Upper lobe of right lung (tissue), 1 donor: ENCODE results near the gene ZNF610. TPM values are rescaled to one million over a fixed set of nuclear protein-coding genes. Genes with fewer than 3 reads are reported as not detected.
"Not testable (repeated sequence)": the region's sequence is repeated elsewhere in the genome, so short reads cannot be mapped to it uniquely, and the experiment has no call there.

Experiments
- ATAC-seq: fragments of 200-7000 bp; cut with Tn5 transposase; one replicate; pipeline ENCODE4 v1.9.1; 2020; ENCODE audit warnings: mild to moderate bottlenecking, moderate library complexity
- DNase-seq: peaks from one replicate; pipeline ENCODE4 v3.0.0-alpha.2; 2020
- H3K27ac ChIP-seq: fragments of 200-600 bp; one replicate; pipeline ENCODE4 v1.8.0; 2022
- H3K27me3 ChIP-seq: fragments of 200-600 bp; one replicate; pipeline ENCODE4 v1.8.0; 2022; ENCODE audit warnings: mild to moderate bottlenecking
- H3K36me3 ChIP-seq: fragments of 200-600 bp; one replicate; pipeline ENCODE4 v1.8.0; 2022
- H3K4me1 ChIP-seq: fragments of 200-600 bp; one replicate; pipeline ENCODE4 v1.8.0; 2022
- H3K4me3 ChIP-seq: fragments of 200-600 bp; one replicate; pipeline ENCODE4 v1.8.0; 2022; ENCODE audit warnings: mild to moderate bottlenecking
- H3K9me3 ChIP-seq: fragments of 200-600 bp; one replicate; pipeline ENCODE4 v1.8.0; 2022
- CTCF ChIP-seq: fragments of 200-600 bp; IDR thresholded peaks from one replicate; pipeline ENCODE4 v1.8.0; 2022; ENCODE audit warnings: antibody characterized with exemption
- intact Hi-C: fragments of 100-400 bp; cut with DNase I; formaldehyde crosslinking; loops from one replicate; pipeline ENCODE4 v1.11.0; 2022
- total RNA-seq: library from RNA; stranded (reverse); fragmentation: NEBNext Ultra II Directional; extraction: Animal tissue kit (Norgen Biotek cat#: 25700); gene quantifications from one replicate; pipeline ENCODE4 v1.2.1, GENCODE V29; 2021
- donor health status: DM: no; HTN: yes; CAD: no; lungs with severe emphysema.

The ZNF610 gene
- total RNA-seq, 1 donor from 2014 or later: 2.5 TPM

GRCh38 chr19:52336791-52337381 is 843 bp downstream of the ZNF610 start:
- H3K4me1 ChIP-seq: peaks cover 4% of the 10 kb centered on the region
- no peaks in the 10 kb centered on the region for H3K27me3 ChIP-seq
- no peak for TF ChIP-seq CTCF
- peak overlapping the region; percentile 90 for H3K27ac ChIP-seq
- DNase-seq (no peak), ATAC-seq (no peak)
- no peaks in the 10 kb centered on the region for H3K36me3 ChIP-seq
- peak overlapping the region; percentile 84 for H3K4me3 ChIP-seq
- H3K9me3 ChIP-seq: peaks cover 10% of the 10 kb centered on the region
- intact Hi-C loops: no loop called here

GRCh38 chr19:52339022-52339421 is 3.0 kb downstream of the ZNF610 start:
- intact Hi-C loops, ATAC-seq, H3K27me3 ChIP-seq, H3K36me3 ChIP-seq, H3K27ac ChIP-seq, DNase-seq, H3K4me1 ChIP-seq, H3K9me3 ChIP-seq, H3K4me3 ChIP-seq: not testable (repeated sequence)

- DNase-seq (no peak), ATAC-seq (peak; percentile 82)
- H3K4me3 ChIP-seq: no peak overlapping the region
- no peaks in the 10 kb centered on the region for H3K4me1 ChIP-seq
- no peaks in the 10 kb centered on the region for H3K27me3 ChIP-seq
- peak; percentile 55 for TF ChIP-seq CTCF
- H3K36me3 ChIP-seq: peaks cover 9% of the 10 kb centered on the region
- intact Hi-C loops: no loop called here
- no peak overlapping the region for H3K27ac ChIP-seq
- H3K9me3 ChIP-seq: no peaks in the 10 kb centered on the region
Observed at GRCh38 chr19:52343548-52343947, 7.5 kb downstream of the ZNF610 start.

- ATAC-seq (no peak), DNase-seq (no peak)
- Histone ChIP-seq H3K9me3 (no peaks in the 10 kb centered on the region), H3K36me3 (peaks cover 22% of the 10 kb centered on the region), H3K4me3 (no peak overlapping the region), H3K27me3 (no peaks in the 10 kb centered on the region), H3K4me1 (no peaks in the 10 kb centered on the region), H3K27ac (no peak overlapping the region)
- intact Hi-C loops: no loop called here
- TF ChIP-seq CTCF: no peak
Observed at GRCh38 chr19:52345162-52345561, 9.1 kb downstream of the ZNF610 start.

- H3K36me3 ChIP-seq: peaks cover 41% of the 10 kb centered on the region
- H3K9me3 ChIP-seq: no peaks in the 10 kb centered on the region
- DNase-seq: no peak
- no peak for TF ChIP-seq CTCF
- intact Hi-C loops: no loop called here
- H3K27ac ChIP-seq: no peak overlapping the region
- no peaks in the 10 kb centered on the region for H3K4me1 ChIP-seq
- ATAC-seq: no peak
- H3K4me3 ChIP-seq: no peak overlapping the region
- no peaks in the 10 kb centered on the region for H3K27me3 ChIP-seq
Observed at GRCh38 chr19:52351512-52351911, 15.5 kb downstream of the ZNF610 start.

- Histone ChIP-seq H3K4me1 (peaks cover 7% of the 10 kb centered on the region), H3K4me3 (no peak overlapping the region), H3K36me3 (no peaks in the 10 kb centered on the region), H3K9me3 (peaks cover 57% of the 10 kb centered on the region), H3K27ac (no peak overlapping the region), H3K27me3 (no peaks in the 10 kb centered on the region)
- intact Hi-C loops: no loop called here
- no peak for TF ChIP-seq CTCF
- DNase-seq (no peak), ATAC-seq (no peak)
Observed at GRCh38 chr19:52366414-52366824, 30.4 kb downstream of the ZNF610 start.
